Measurements from ENCODE around the gene CREB3L2. TPM values are rescaled to one million over a fixed set of nuclear protein-coding genes. Genes with fewer than 3 reads are reported as not detected.

CREB3L2 gene
- total and polyA plus RNA-seq, 2 of the 13 experiments (the other 11 are each of a cell fraction or from before 2014, with no cell fraction given) = 22.1 to 41.1 TPM

GRCh38 chr7:137986252-137987017 is 15.5 kb downstream of the CREB3L2 start (continued):
- no peak for TF ChIP-seq ZBTB37 (CRISPR knock-in tag; IDR thresholded peaks at IDR 0.05)
- TF ChIP-seq TFDP1 (CRISPR knock-in tag; IDR thresholded peaks at IDR 0.05; ENCODE audit: borderline replicate concordance) = no peak
- no peak for TF ChIP-seq RFXANK (CRISPR knock-in tag; IDR thresholded peaks at IDR 0.05)
- TF ChIP-seq ZBTB49 (CRISPR knock-in tag; IDR thresholded peaks at IDR 0.05; ENCODE audit: borderline replicate concordance) = no peak
- TF ChIP-seq GMEB2 (CRISPR knock-in tag; IDR thresholded peaks at IDR 0.05; ENCODE audit: low read depth) = no peak
- TF ChIP-seq TAF1 (CRISPR knock-in tag; IDR thresholded peaks at IDR 0.05) = peak; percentile 38; the same call in 1 of the 2 replicates
- no peak for TF ChIP-seq SKI (IDR thresholded peaks at IDR 0.05; ENCODE audit: partially characterized antibody)
- no peak for TF ChIP-seq ZNF569 (CRISPR knock-in tag; IDR thresholded peaks at IDR 0.05; ENCODE audit: borderline replicate concordance)
- TF ChIP-seq NFYC (CRISPR knock-in tag; IDR thresholded peaks at IDR 0.05) = no peak
- 0 out of 2 replicates have a peak, but pooled peaks have one; percentile 49 for TF ChIP-seq ZBTB7B (CRISPR knock-in tag; IDR thresholded peaks at IDR 0.05)
- TF ChIP-seq PCBP1 (IDR thresholded peaks at IDR 0.05; ENCODE audit: borderline replicate concordance, low read depth, low read length) = no peak
- no peak for TF ChIP-seq BCL6 (CRISPR knock-in tag; IDR thresholded peaks at IDR 0.05)
- no peak for TF ChIP-seq ZNF574 (CRISPR knock-in tag; IDR thresholded peaks at IDR 0.05)
- TF ChIP-seq ZNF276 (CRISPR knock-in tag; IDR thresholded peaks at IDR 0.05; ENCODE audit: low read depth) = no peak
- no peak for TF ChIP-seq ZNF598 (CRISPR knock-in tag; IDR thresholded peaks at IDR 0.05; ENCODE audit: borderline replicate concordance)
- TF ChIP-seq BATF2 (CRISPR knock-in tag; IDR thresholded peaks at IDR 0.05) = no peak
- no peak for TF ChIP-seq ZBTB42 (CRISPR knock-in tag; IDR thresholded peaks at IDR 0.05)
